ENCODE data around the gene ZNF442.
A peak's percentile ranks its signal among the peaks of the same experiment; 100 is the strongest.
"Not testable (repeated sequence)": the region's sequence is repeated elsewhere in the genome, so short reads cannot be mapped to it uniquely, and the experiment has no call there.

ZNF442 gene

GRCh38 chr19:12365236-12366162, at the start of gene ZNF442:
ZNF442 (minus strand) TSS chr19:12365683; CDS start chr19:12363631, 2,052 bp downstream.
- peak; percentile 82 to 83 for DNase-seq (ENCODE audit: low read depth in 2 of 2)

- DNase-seq (ENCODE audit: low read depth in 2 of 2): no peak
Measured at GRCh38 chr19:12411893-12412292, 46.4 kb upstream of the ZNF442 start.

GRCh38 chr19:12400633-12401502, 35.4 kb upstream of the ZNF442 start, which contains the start of gene ZNF799:
ZNF799 (minus strand) TSS chr19:12401271; CDS start chr19:12401070, 201 bp downstream.
- peak; percentile 85 for DNase-seq (ENCODE audit: low read depth in 2 of 2)

GRCh38 chr19:12399901-12400632, 34.6 kb upstream of the ZNF442 start:
- DNase-seq (ENCODE audit: low read depth in 2 of 2): not testable (repeated sequence)

GRCh38 chr19:12391148-12391547, 25.7 kb upstream of the ZNF442 start:
- not testable (repeated sequence) for DNase-seq (ENCODE audit: low read depth in 2 of 2)

- not testable (repeated sequence) for DNase-seq (ENCODE audit: low read depth in 2 of 2)
Measured at GRCh38 chr19:12386365-12386764, 20.9 kb upstream of the ZNF442 start.

GRCh38 chr19:12380444-12380737, 14.9 kb upstream of the ZNF442 start:
- DNase-seq (ENCODE audit: low read depth in 2 of 2): no peak

- no peak for DNase-seq (ENCODE audit: low read depth in 2 of 2)
Measured at GRCh38 chr19:12379732-12380443, 14.4 kb upstream of the ZNF442 start.

GRCh38 chr19:12374026-12374425, 8.5 kb upstream of the ZNF442 start:
- no peak for DNase-seq (ENCODE audit: low read depth in 2 of 2)

- no peak for DNase-seq (ENCODE audit: low read depth in 2 of 2)
Measured at GRCh38 chr19:12364391-12365235, 870 bp downstream of the ZNF442 start.

- not testable (repeated sequence) for DNase-seq (ENCODE audit: low read depth in 2 of 2)
Measured at GRCh38 chr19:12362236-12362635, 3.2 kb downstream of the ZNF442 start.

- no peak for DNase-seq (ENCODE audit: low read depth in 2 of 2)
Measured at GRCh38 chr19:12353375-12353774, 12.1 kb downstream of the ZNF442 start.

GRCh38 chr19:12350890-12351197, 14.6 kb downstream of the ZNF442 start:
- DNase-seq (ENCODE audit: low read depth in 2 of 2): no peak

GRCh38 chr19:12350185-12350889, 15.1 kb downstream of the ZNF442 start:
- no peak for DNase-seq (ENCODE audit: low read depth in 2 of 2)

- no peak for DNase-seq (ENCODE audit: low read depth in 2 of 2)
Measured at GRCh38 chr19:12346896-12347295, 18.6 kb downstream of the ZNF442 start.

GRCh38 chr19:12345197-12345596, 20.3 kb downstream of the ZNF442 start:
- DNase-seq (ENCODE audit: low read depth in 2 of 2): no peak

GRCh38 chr19:12333162-12334159, 32.0 kb downstream of the ZNF442 start, which contains the start of gene ZNF563:
ZNF563 (minus strand) TSS chr19:12333633; CDS start chr19:12333482, 151 bp downstream.
- DNase-seq (ENCODE audit: low read depth in 2 of 2): peak; percentile 71 to 75

GRCh38 chr19:12331211-12331941, 34.1 kb downstream of the ZNF442 start:
- no peak for DNase-seq (ENCODE audit: low read depth in 2 of 2)
